NCI-H1105 (cell line): ENCODE measurements around the gene BTBD16.

Source experiments
- DNase-seq: peaks from one replicate; lab custom pipeline; 2025; lab: John Stamatoyannopoulos, UW

BTBD16 gene

GRCh38 chr10:122374237-122374858, 103.3 kb downstream of the BTBD16 start, which contains the start of gene PLEKHA1:
Gene PLEKHA1, plus strand, starts transcription at chr10:122374708. Its CDS starts 18,493 bp downstream, at chr10:122393201.
- DNase-seq: peak; percentile 65

GRCh38 chr10:122374859-122375678, 104.0 kb downstream of the BTBD16 start:
- peak; percentile 22 for DNase-seq

- peak; percentile 0 for DNase-seq
Observed at GRCh38 chr10:122375679-122376160, 104.6 kb downstream of the BTBD16 start.

- DNase-seq: no peak
Observed at GRCh38 chr10:122376364-122376961, 105.4 kb downstream of the BTBD16 start.

- no peak for DNase-seq
Observed at GRCh38 chr10:122379041-122379440, 107.9 kb downstream of the BTBD16 start.

GRCh38 chr10:122379537-122379936, 108.4 kb downstream of the BTBD16 start:
- DNase-seq: no peak

- no peak for DNase-seq
Observed at GRCh38 chr10:122380703-122381102, 109.6 kb downstream of the BTBD16 start.

GRCh38 chr10:122381680-122382079, 110.6 kb downstream of the BTBD16 start:
- no peak for DNase-seq

GRCh38 chr10:122386514-122386913, 115.4 kb downstream of the BTBD16 start:
- no peak for DNase-seq

GRCh38 chr10:122387572-122387971, 116.5 kb downstream of the BTBD16 start:
- DNase-seq: no peak
